H1 (cell line): Measurements from ENCODE around the gene SDF2L1. TPM values are rescaled to one million over a fixed set of nuclear protein-coding genes. Genes with fewer than 3 reads are reported as not detected.

Source experiments
- CTCF ChIA-PET: fragments of 300-600 bp; sonication (Branson Sonifier 250); formaldehyde crosslinking; loops from one replicate; lab custom pipeline; 2021; ENCODE audit not compliant: partially characterized antibody; lab: Charles Lee
- POLR2A ChIA-PET: fragments of 300-600 bp; sonication (Branson Sonifier 250); formaldehyde crosslinking; loops from one replicate; lab custom pipeline; 2021; ENCODE audit warnings: inconsistent platforms; ENCODE audit not compliant: partially characterized antibody; lab: Charles Lee
- DNase-seq, 2 experiments: peaks; one replicate each; pipeline versions ENCODE4 v3.0.0 to v3.0.0-alpha.2; 2010 to 2022; ENCODE audit warnings: low spot score in 2 of 2, low read depth in 1 of 2, mixed read lengths in 1 of 2
- FAIRE-seq: peaks from 2 replicates; lab custom pipeline; 2011; peaks lifted over from hg19 to GRCh38; lab: Jason Lieb, UNC
- H2AFZ ChIP-seq: 2 replicates; pipeline ENCODE4 v1.8.1; 2012; ENCODE audit warnings: low read length, inconsistent platforms
- H2AK5ac ChIP-seq: 2 replicates; pipeline ENCODE4 v1.6.1; 2013; ENCODE audit warnings: low read depth, low read length
- H2BK120ac ChIP-seq: replicated peaks from 2 replicates; pipeline ENCODE3; 2013; ENCODE audit warnings: low read depth, low read length, inconsistent platforms
- H2BK12ac ChIP-seq: 2 replicates; pipeline ENCODE4 v1.6.1; 2013; ENCODE audit warnings: low read depth, low read length
- H2BK15ac ChIP-seq: 2 replicates; pipeline ENCODE4 v1.6.1; 2013; ENCODE audit warnings: low read length
- H2BK20ac ChIP-seq: 2 replicates; pipeline ENCODE4 v1.6.1; 2013; ENCODE audit warnings: low read length
- H2BK5ac ChIP-seq: 2 replicates; pipeline ENCODE4 v1.6.1; 2013; ENCODE audit warnings: low read depth, low read length
- H3K14ac ChIP-seq: 2 replicates; pipeline ENCODE4 v1.6.1; 2013; ENCODE audit warnings: inconsistent platforms; ENCODE audit not compliant: insufficient read length
- H3K18ac ChIP-seq: 2 replicates; pipeline ENCODE4 v1.6.1; 2013; ENCODE audit warnings: low read length; ENCODE audit errors: extremely low read depth
- H3K23ac ChIP-seq: 2 replicates; pipeline ENCODE4 v1.6.1; 2013; ENCODE audit warnings: inconsistent platforms; ENCODE audit not compliant: insufficient read length
- H3K23me2 ChIP-seq: 2 replicates; pipeline ENCODE4 v1.6.1; 2013; ENCODE audit warnings: low read depth, low read length
- H3K27ac ChIP-seq: 2 replicates; pipeline ENCODE4 v1.6.1; 2011; ENCODE audit warnings: low read depth, low read length, inconsistent platforms
- H3K27me3 ChIP-seq, 4 experiments: replicated peaks in 1 of 4; 1 replicate in 1 of 4; 2 replicates in 3 of 4; pipeline versions ENCODE4 v1.6.1 to v1.8.1; 2011 to 2013; ENCODE audit warnings: low read length in 3 of 4, mild to moderate bottlenecking in 3 of 4, inconsistent platforms in 2 of 4, mixed read lengths in 2 of 4, moderate library complexity in 1 of 4; ENCODE audit not compliant: control insufficient read depth in 3 of 4, insufficient read depth in 3 of 4; ENCODE audit errors: extremely low read depth in 1 of 4
- H3K36me3 ChIP-seq, 4 experiments: 2 replicates each; pipeline versions ENCODE4 v1.6.1 to v1.8.1; 2011 to 2013; ENCODE audit warnings: mild to moderate bottlenecking in 4 of 4, low read length in 3 of 4, moderate library complexity in 2 of 4, control low read depth in 1 of 4, inconsistent platforms in 1 of 4; ENCODE audit not compliant: insufficient read depth in 4 of 4, control insufficient read depth in 2 of 4
- H3K4ac ChIP-seq: replicated peaks from 2 replicates; pipeline ENCODE3; 2013; ENCODE audit warnings: low read length, low read depth, mixed read lengths, inconsistent platforms; ENCODE audit not compliant: insufficient read length
- H3K4me1 ChIP-seq, 4 experiments: replicated peaks in 1 of 4; 1 replicate in 1 of 4; 2 replicates in 3 of 4; pipeline versions ENCODE4 v1.6.1 to v1.8.1; 2011 to 2013; ENCODE audit warnings: low read length in 3 of 4, inconsistent platforms in 2 of 4, mixed read lengths in 1 of 4; ENCODE audit not compliant: insufficient read depth in 4 of 4, control insufficient read depth in 3 of 4
- H3K4me2 ChIP-seq, 2 experiments: 2 replicates each; pipeline versions ENCODE4 v1.6.1 to v1.8.1; 2011 to 2013; ENCODE audit warnings: low read depth in 2 of 2, low read length in 2 of 2, control low read depth in 1 of 2, inconsistent platforms in 1 of 2, mild to moderate bottlenecking in 1 of 2; ENCODE audit not compliant: insufficient read depth in 1 of 2
- H3K4me3 ChIP-seq, 4 experiments: fragments of 200-600, 300-600 bp in 1 of 4; sonication (generic), shearing (Covaris generic), sonication (Bioruptor Twin) in 1 of 4; 2 replicates each; pipeline versions ENCODE4 v1.5.1 to v1.8.1; 2011 to 2016; ENCODE audit warnings: low read length in 4 of 4, low read depth in 3 of 4, control low read depth in 2 of 4, inconsistent platforms in 2 of 4, mild to moderate bottlenecking in 2 of 4, mixed read lengths in 1 of 4, moderate library complexity in 1 of 4; ENCODE audit not compliant: insufficient read depth in 2 of 4; ENCODE audit errors: extremely low read depth in 1 of 4
- H3K56ac ChIP-seq: replicated peaks from 2 replicates; pipeline ENCODE3; 2013; ENCODE audit warnings: low read depth, mild to moderate bottlenecking, mixed read lengths, low read length, inconsistent platforms; ENCODE audit not compliant: insufficient read length
- H3K79me1 ChIP-seq: 2 replicates; pipeline ENCODE4 v1.6.1; 2013; ENCODE audit warnings: low read depth, low read length, control low read depth
- H3K79me2 ChIP-seq, 2 experiments: 2 replicates each; pipeline versions ENCODE4 v1.6.1 to v1.8.1; 2012 to 2013; ENCODE audit warnings: low read length in 2 of 2, mild to moderate bottlenecking in 2 of 2, inconsistent platforms in 1 of 2; ENCODE audit not compliant: insufficient read depth in 2 of 2, control insufficient read depth in 1 of 2
- H3K9ac ChIP-seq, 4 experiments: replicated peaks in 1 of 4; 1 replicate in 1 of 4; 2 replicates in 3 of 4; pipeline versions ENCODE4 v1.6.1 to v1.8.1; 2011 to 2013; ENCODE audit warnings: low read depth in 3 of 4, low read length in 3 of 4, control low read depth in 2 of 4, mild to moderate bottlenecking in 2 of 4, moderate library complexity in 2 of 4, inconsistent platforms in 1 of 4; ENCODE audit errors: extremely low read depth in 1 of 4
- H3K9me3 ChIP-seq, 2 experiments: 2 replicates each; pipeline versions ENCODE4 v1.6.1 to v1.8.1; 2012 to 2013; ENCODE audit warnings: mild to moderate bottlenecking in 2 of 2, moderate library complexity in 2 of 2, control low read depth in 1 of 2, inconsistent platforms in 1 of 2, low read depth in 1 of 2, low read length in 1 of 2, mixed read lengths in 1 of 2; ENCODE audit not compliant: insufficient read depth in 2 of 2
- H4K20me1 ChIP-seq, 2 experiments: replicated peaks in 1 of 2; 2 replicates each; pipeline versions ENCODE3 to v1.8.1; 2011 to 2013; ENCODE audit warnings: inconsistent platforms in 2 of 2, low read length in 2 of 2, mild to moderate bottlenecking in 1 of 2; ENCODE audit not compliant: insufficient read depth in 2 of 2, control insufficient read depth in 1 of 2
- H4K5ac ChIP-seq: 2 replicates; pipeline ENCODE4 v1.6.1; 2013; ENCODE audit warnings: low read length, low read depth, mixed read lengths, inconsistent platforms; ENCODE audit not compliant: insufficient read length
- H4K8ac ChIP-seq: 2 replicates; pipeline ENCODE4 v1.8.0; 2013; ENCODE audit warnings: mild to moderate bottlenecking, moderate library complexity, low read length, inconsistent platforms; ENCODE audit not compliant: insufficient read depth; ENCODE audit errors: extremely low read depth
- H4K91ac ChIP-seq: replicated peaks from 2 replicates; pipeline ENCODE3; 2013; ENCODE audit warnings: low read length, mixed read lengths, inconsistent platforms; ENCODE audit not compliant: insufficient read length
- RAD21 ChIP-seq, 2 experiments: IDR thresholded peaks in 1 of 2; conservative IDR thresholded peaks in 1 of 2; 2 replicates each; pipeline ENCODE4 v1.6.1; 2011; ENCODE audit warnings: low read depth in 2 of 2, low read length in 2 of 2, improper control_type of control experiment in 1 of 2, inconsistent platforms in 1 of 2, mild to moderate bottlenecking in 1 of 2, moderate library complexity in 1 of 2
- RBBP5 ChIP-seq: IDR thresholded peaks from 2 replicates; pipeline ENCODE4 v1.7.1; 2012; ENCODE audit warnings: low read depth, mild to moderate bottlenecking, inconsistent platforms, low read length, moderate library complexity, borderline replicate concordance
- WGBS, 2 experiments: shearing (Covaris generic) in 1 of 2; methylation state at CpG; one replicate each; pipeline versions ENCODE4 v1.1.6 to v1.1.7; 2013 to 2015; ENCODE audit warnings: low lambda C conversion rate in 2 of 2, mixed read lengths in 2 of 2, inconsistent platforms in 1 of 2, low coverage in 1 of 2, missing lambda C conversion rate in 1 of 2; ENCODE audit not compliant: insufficient replicate concordance in 2 of 2, insufficient coverage in 1 of 2, insufficient read length in 1 of 2; ENCODE audit errors: extremely low coverage in 1 of 2, missing lambda C conversion rate in 1 of 2; 5-methylcytosine and 5-hydroxymethylcytosine counted together
- polyA plus RNA-seq, 7 experiments: library from polyadenylated mRNA; depleted of rRNA in 3 of 7; stranded (reverse) in 5 of 7; unstranded in 2 of 7; fragments of >200 nt in 5 of 7; fragments of 200-250 nt in 2 of 7; gene quantifications; 1 replicate in 5 of 7; 2 replicates in 1 of 7; 4 replicates in 1 of 7; pipeline versions ENCODE4 v1.2.1 to v1.2.3, GENCODE V29; 2011 to 2013; ENCODE audit warnings: missing spikeins in 2 of 7, mixed read lengths in 2 of 7
- total RNA-seq: library from RNA; stranded (reverse); fragmentation: NEBNext Ultra II Directional; extraction: Animal tissue kit (Norgen Biotek cat#: 25700); gene quantifications from 2 replicates; pipeline ENCODE4 v1.2.1, GENCODE V29; 2021
- TF ChIP-seq, protein P1 (sequence below), 3 experiments: IDR thresholded peaks; 1 replicate in 2 of 3; 2 replicates in 1 of 3; pipeline versions ENCODE4 v1.5.1 to v1.6.1; 2011; ENCODE audit warnings: low read length in 3 of 3, mild to moderate bottlenecking in 3 of 3, inconsistent platforms in 2 of 3, low read depth in 1 of 3, moderate library complexity in 1 of 3; ENCODE audit not compliant: insufficient read depth in 1 of 3; ENCODE audit errors: control extremely low read depth in 1 of 3

Gene SDF2L1
- total and polyA plus RNA-seq, 2 of the 8 experiments (the other 6 are each of a cell fraction or from before 2014, with no cell fraction given) = 51.1 to 59.6 TPM

DNA sequence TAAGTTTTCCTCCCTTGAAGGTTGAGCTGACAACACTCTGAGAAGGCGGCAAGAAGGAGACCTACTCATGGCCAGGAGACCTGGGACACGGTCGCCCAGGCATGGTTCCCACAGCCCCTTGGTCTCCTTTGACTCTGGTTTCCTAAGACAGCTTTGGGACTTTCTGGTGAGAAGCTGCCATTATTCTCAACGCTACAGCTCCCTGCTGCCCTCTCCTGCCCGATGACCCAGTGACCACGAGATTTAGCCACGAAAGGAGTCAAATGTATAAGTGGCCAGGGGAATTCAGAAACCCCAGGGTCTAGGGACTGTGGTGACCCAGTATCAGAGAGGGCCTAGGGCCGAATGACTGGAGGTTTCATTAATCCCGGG, 699 bp upstream of the SDF2L1 start:
- Histone ChIP-seq H3K56ac (peak overlapping the region; percentile 24), H3K14ac (no peak overlapping the region), H3K36me3 (no peaks in the 10 kb centered on the region), H3K27ac (no peak overlapping the region), H4K5ac (no peak overlapping the region), H3K27me3 (peaks cover 0 to 7% (median 1%) of the 10 kb centered on the region in 4 experiments; a peak in 3 of 7 replicates), H2AFZ (peak overlapping the region; percentile 58), H4K8ac (peak overlapping the region; percentile 7; the same call in 1 of the 2 replicates), H2BK20ac (no peak overlapping the region), H3K79me2 (no peaks in the 10 kb centered on the region), H3K79me1 (no peaks in the 10 kb centered on the region), H3K9me3 (no peaks in the 10 kb centered on the region), H3K18ac (peak overlapping the region; percentile 36; the same call in 1 of the 2 replicates), H2AK5ac (no peak overlapping the region), H3K23me2 (peaks cover 5% of the 10 kb centered on the region; the same call in 1 of the 2 replicates), H2BK5ac (no peak overlapping the region), H4K20me1 (peaks cover 0 to 10% of the 10 kb centered on the region in 2 experiments), H3K4me2 (peak overlapping the region; percentile 17 to 91), H3K9ac (peak overlapping the region in 2 of 4 experiments; percentile 61 to 65; a peak in 4 of 7 replicates), H2BK12ac (no peak overlapping the region), H3K4me1 (peaks cover 0 to 5% (median 2%) of the 10 kb centered on the region in 4 experiments; a peak in 4 of 7 replicates), H3K23ac (no peak overlapping the region), H2BK15ac (no peak overlapping the region), H2BK120ac (no peak overlapping the region)
- DNase-seq (peak in 1 of 2 experiments; percentile 59), FAIRE-seq (peak; percentile 57)
- 12% methylated on average over 9 of the region's 9 CpGs; no CpG with 5 or more reads in 1 of the 2 experiments for WGBS, 2 experiments
- CTCF ChIA-PET = interaction anchor here (0.7 to 22.2 kb wide), 11 partner anchors 11 to 87 kb away, joined by 3 to 499 read pairs (median 13); partner anchors contain the start of genes CCDC116 and YDJC
- TF ChIP-seq RBBP5 = no peak
- TF ChIP-seq, protein P1, sequence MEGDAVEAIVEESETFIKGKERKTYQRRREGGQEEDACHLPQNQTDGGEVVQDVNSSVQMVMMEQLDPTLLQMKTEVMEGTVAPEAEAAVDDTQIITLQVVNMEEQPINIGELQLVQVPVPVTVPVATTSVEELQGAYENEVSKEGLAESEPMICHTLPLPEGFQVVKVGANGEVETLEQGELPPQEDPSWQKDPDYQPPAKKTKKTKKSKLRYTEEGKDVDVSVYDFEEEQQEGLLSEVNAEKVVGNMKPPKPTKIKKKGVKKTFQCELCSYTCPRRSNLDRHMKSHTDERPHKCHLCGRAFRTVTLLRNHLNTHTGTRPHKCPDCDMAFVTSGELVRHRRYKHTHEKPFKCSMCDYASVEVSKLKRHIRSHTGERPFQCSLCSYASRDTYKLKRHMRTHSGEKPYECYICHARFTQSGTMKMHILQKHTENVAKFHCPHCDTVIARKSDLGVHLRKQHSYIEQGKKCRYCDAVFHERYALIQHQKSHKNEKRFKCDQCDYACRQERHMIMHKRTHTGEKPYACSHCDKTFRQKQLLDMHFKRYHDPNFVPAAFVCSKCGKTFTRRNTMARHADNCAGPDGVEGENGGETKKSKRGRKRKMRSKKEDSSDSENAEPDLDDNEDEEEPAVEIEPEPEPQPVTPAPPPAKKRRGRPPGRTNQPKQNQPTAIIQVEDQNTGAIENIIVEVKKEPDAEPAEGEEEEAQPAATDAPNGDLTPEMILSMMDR (IDR thresholded peaks at IDR 0.05; ENCODE audit: control extremely low read depth in 1 of 3, insufficient read depth in 1 of 3, low read depth in 1 of 3, low read length in 3 of 3) = peak; percentile 45 to 54 (median 52)
- TF ChIP-seq RAD21 (IDR thresholded peaks at IDR 0.05 in 1 of 2, conservative IDR thresholded peaks at IDR 0.05 in 1 of 2; ENCODE audit: low read depth in 2 of 2, low read length in 2 of 2) = peak; percentile 39 to 57
- TF ChIP-seq, all 59 proteins: peak for 2
- peak overlapping the region; percentile 29 to 77 (median 72); a peak in 7 of 8 replicates for H3K4me3 ChIP-seq
- H3K4ac ChIP-seq = no peak overlapping the region
- POLR2A ChIA-PET = interaction anchor here (1.0 to 5.7 kb wide), 6 partner anchors 12 to 39 kb away, joined by 3 to 74 read pairs (median 10); partner anchors contain the start of genes CCDC116 and YDJC
- no peak overlapping the region for H4K91ac ChIP-seq
